Measurements from ENCODE around the gene SETD1B.
A peak's percentile ranks its signal among the peaks of the same experiment; 100 is the strongest.

Gene SETD1B

DNA sequence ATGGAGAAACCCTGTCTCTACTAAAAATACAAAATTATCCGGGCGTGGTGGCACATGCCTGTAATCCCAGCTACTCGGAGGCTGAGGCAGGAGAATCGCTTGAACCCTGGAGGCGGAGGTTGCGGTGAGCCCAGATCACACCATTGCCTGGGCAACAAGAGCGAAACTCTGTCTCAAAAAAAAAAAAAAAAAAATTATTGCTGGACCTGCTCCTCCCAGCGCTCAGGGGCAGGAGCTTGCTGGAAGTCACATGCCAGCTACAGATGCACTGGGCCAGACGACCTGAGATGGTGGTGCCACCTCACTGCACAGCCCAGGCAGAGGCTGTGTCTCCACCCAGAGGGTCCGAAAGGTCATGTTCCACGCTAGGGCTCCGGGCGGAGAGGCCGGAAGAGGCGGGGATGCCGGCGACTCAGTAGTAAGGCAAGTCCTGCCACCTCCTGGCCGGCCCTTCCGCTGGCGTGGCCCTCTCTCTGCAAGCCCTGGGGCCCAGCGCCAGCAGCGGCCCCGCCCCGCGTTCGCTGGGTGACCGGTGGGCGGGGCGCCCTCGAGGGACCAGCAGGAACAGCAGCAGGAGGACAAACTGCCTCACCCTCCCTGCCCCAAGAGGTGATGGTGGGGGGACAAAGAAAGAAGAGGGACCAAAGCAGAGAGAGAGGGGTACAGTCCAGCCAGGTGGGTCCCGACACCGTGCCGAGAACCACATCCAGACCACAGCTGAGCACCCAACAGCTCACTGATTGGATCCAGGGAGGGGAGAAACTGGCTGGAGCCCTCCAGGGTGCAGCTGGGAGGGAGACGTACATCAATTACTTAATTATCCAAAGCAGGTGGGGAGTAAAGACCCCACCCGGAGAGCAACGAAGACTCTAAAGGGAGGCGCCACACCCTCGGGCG is 6.7 kb upstream of the SETD1B start:
- TF ChIP-seq, protein P1, sequence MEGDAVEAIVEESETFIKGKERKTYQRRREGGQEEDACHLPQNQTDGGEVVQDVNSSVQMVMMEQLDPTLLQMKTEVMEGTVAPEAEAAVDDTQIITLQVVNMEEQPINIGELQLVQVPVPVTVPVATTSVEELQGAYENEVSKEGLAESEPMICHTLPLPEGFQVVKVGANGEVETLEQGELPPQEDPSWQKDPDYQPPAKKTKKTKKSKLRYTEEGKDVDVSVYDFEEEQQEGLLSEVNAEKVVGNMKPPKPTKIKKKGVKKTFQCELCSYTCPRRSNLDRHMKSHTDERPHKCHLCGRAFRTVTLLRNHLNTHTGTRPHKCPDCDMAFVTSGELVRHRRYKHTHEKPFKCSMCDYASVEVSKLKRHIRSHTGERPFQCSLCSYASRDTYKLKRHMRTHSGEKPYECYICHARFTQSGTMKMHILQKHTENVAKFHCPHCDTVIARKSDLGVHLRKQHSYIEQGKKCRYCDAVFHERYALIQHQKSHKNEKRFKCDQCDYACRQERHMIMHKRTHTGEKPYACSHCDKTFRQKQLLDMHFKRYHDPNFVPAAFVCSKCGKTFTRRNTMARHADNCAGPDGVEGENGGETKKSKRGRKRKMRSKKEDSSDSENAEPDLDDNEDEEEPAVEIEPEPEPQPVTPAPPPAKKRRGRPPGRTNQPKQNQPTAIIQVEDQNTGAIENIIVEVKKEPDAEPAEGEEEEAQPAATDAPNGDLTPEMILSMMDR (IDR thresholded peaks at IDR 0.05; ENCODE audit: control insufficient read depth, insufficient read depth, low read depth, low read length, missing control alignments): peak; percentile 35
- no peak for DNase-seq (ENCODE audit: low read depth)
- peak overlapping the region; percentile 40 for H3K4me3 ChIP-seq (ENCODE audit: control insufficient read depth, low read depth, low read length)

DNA sequence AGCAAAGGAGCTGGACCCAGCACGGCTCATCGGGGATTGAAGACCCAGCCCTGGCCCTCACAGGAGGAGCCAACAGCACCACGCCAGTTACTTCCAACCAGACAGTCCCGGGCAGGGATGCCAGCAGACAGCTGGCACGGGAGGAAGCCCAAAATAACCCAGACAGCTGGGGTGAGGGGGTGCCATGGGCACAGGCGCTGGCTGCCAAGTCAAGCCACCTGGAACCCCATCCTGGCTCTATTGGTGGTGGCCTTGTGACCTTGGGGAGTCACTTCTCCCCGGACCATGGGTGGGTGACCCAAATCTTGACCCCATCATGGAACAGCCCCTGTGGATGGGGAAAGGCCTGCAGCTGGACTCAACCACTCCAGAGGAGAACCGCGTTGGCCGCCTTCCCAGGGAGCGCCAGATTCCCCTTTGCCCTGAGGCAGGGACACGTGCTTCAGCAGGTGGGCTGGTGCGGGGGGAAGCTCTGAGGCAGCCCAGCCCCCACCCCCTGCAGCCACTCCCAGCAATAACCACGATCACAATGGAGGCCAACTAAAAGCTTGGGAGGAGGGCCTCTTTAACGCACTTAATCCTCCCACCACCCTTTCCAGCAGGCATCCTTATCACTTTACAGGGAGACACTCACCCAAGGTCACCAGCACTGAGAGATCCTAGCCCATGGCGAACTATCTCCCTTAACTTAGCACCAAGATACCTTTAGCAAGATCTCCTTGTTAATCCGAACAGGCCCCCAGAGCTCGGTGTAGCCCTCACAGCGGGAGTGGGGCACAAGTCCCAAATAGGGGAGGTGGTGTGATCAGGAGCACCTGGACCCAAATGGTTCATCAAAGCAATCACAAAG is 5.6 kb upstream of the SETD1B start:
- H3K4me3 ChIP-seq (ENCODE audit: control insufficient read depth, low read depth, low read length): peak overlapping the region; percentile 40
- TF ChIP-seq, protein P1 (IDR thresholded peaks at IDR 0.05; ENCODE audit: control insufficient read depth, insufficient read depth, low read depth, low read length, missing control alignments): no peak
- no peak for DNase-seq (ENCODE audit: low read depth)

DNA sequence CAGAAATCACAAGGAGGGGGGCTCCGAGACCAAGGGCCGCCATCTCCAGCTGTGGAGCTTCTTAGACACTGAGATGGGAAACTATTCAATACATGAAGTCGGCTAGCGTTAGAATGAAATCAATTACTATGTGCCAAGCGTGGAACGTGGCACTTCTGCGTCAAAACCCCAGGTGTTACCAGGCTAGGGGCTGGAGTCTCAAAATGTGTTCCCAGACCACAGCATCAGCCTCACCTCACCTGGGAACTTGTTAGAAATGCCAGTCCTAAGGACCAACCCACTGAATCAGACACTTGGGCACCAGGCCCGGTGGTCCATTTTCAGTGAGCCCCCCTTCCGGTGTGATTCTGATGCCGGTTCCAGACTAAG is 5.0 kb upstream of the SETD1B start:
- TF ChIP-seq, protein P1 (IDR thresholded peaks at IDR 0.05; ENCODE audit: control insufficient read depth, insufficient read depth, low read depth, low read length, missing control alignments): no peak
- H3K4me3 ChIP-seq (ENCODE audit: control insufficient read depth, low read depth, low read length): peak overlapping the region; percentile 40
- no peak for DNase-seq (ENCODE audit: low read depth)

DNA sequence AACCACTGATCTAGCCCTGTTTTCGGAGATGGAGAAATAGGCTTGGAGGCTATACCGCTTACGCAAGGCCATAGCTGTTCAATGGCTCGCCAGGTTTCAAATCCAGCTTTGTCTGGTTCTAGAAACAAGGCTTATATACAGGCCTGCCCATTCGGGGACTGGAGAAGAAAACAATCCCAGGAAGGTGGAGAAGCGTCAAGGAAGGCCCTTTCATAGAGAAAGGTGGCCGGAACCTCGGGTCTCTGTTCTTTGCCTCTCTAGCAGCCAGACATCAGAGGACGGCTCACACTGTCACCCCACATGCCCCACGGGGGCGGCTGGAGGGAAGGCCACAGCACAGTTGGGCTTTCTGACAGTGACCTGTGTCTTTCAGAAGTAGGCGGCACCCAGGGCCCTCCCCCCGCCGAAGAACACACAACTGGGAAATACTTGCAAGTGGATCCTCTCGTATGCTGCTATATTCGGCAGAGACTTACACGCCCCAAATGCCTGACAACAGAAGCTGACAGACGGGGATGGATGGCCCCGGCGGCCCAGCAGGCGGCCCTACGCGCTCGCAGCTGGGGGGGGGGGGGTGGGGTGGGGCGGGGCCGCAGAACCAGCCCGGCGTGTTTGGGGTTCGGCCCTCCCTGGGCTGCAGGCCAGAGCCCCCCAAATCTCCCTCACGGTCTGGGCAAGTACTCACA is 4.5 kb upstream of the SETD1B start:
- DNase-seq (ENCODE audit: low read depth): no peak
- TF ChIP-seq, protein P1 (IDR thresholded peaks at IDR 0.05; ENCODE audit: control insufficient read depth, insufficient read depth, low read depth, low read length, missing control alignments): no peak
- H3K4me3 ChIP-seq (ENCODE audit: control insufficient read depth, low read depth, low read length): peak overlapping the region; percentile 70

DNA sequence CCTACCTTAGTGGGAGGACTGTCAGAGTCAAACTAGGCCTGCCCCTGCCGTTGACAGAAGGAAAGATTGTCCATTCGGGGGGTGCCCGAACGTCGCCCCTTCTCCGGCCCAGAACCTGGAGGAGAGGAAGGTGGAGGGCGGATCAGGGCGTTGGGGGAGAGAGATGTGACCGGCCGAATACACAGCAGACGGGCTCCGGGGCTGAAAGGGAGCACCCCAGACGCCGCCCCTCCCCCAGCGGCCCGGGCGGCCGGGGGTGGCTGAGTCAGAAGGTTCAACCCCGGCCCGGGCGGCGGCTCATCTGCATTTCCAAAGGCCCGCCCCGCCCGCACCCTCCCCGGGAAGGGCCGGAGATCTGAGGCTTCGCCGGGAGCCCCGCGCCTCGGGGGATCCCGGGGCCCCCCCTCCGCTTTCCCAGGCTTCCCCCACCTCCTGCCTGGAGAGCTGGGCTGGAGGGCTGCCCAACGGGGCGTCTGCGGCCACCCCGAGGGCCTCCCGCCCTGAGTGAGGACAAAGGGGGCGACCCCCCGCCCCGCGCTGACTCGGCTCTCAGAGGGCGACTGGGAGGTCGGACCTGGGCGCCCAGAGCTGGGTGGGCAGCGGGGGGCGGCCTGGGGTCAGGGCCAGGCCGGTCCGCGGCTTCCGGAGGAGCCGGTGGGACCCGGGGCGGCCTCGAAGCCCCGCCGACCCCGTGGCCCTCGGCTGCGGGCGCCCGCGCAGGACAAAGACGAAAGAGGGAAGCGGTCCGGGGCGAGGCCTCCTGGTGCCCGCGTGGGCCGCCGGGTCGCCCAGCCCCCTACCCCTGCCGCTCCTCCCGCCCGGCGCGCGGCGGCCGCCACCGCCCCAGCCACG is 3.7 kb upstream of the SETD1B start:
- TF ChIP-seq, protein P1 (IDR thresholded peaks at IDR 0.05; ENCODE audit: control insufficient read depth, insufficient read depth, low read depth, low read length, missing control alignments): no peak
- DNase-seq (ENCODE audit: low read depth): no peak
- peak overlapping the region; percentile 70 for H3K4me3 ChIP-seq (ENCODE audit: control insufficient read depth, low read depth, low read length)
